H1 (cell line): ENCODE measurements around the gene NTN4.

Experiments used
- CEBPB ChIP-seq: IDR thresholded peaks from 2 replicates; pipeline ENCODE4 v1.6.1; 2012; ENCODE audit warnings: low read depth, low read length
- CTCF ChIP-seq, 3 experiments: IDR thresholded peaks; 1 replicate in 2 of 3; 2 replicates in 1 of 3; pipeline versions ENCODE4 v1.5.1 to v1.6.1; 2011; ENCODE audit warnings: low read length in 3 of 3, mild to moderate bottlenecking in 3 of 3, inconsistent platforms in 2 of 3, low read depth in 1 of 3, moderate library complexity in 1 of 3; ENCODE audit not compliant: insufficient read depth in 1 of 3; ENCODE audit errors: control extremely low read depth in 1 of 3

GRCh38 chr12:95678684-95679083 lies 111.9 kb downstream of the NTN4 start:
- TF ChIP-seq CEBPB (no peak), CTCF (IDR thresholded peaks at IDR 0.05; ENCODE audit: control extremely low read depth in 1 of 3, insufficient read depth in 1 of 3, low read depth in 1 of 3, low read length in 3 of 3) (no peak)
